Measurements from ENCODE around the gene AVEN. TPM values are rescaled to one million over a fixed set of nuclear protein-coding genes. Genes with fewer than 3 reads are reported as not detected.

Gene AVEN
- total and polyA plus RNA-seq, 2 of the 4 experiments (the other 2 are of a cell fraction) = 9.1 to 17.6 TPM

GRCh38 chr15:33903661-33904060 lies 135.3 kb downstream of the AVEN start:
- Histone ChIP-seq H3K9me3 (ENCODE audit: control insufficient read depth, insufficient read depth, low read length) (no peaks in the 10 kb centered on the region), H3K27ac (ENCODE audit: insufficient read depth, low read length) (no peak overlapping the region), H2BK5ac (ENCODE audit: low read depth, low read length, poor library complexity, severe bottlenecking) (no peak overlapping the region), H4K8ac (ENCODE audit: low read depth in 2 of 2, low read length in 2 of 2) (no peak overlapping the region), H2AK9ac (replicated peaks; ENCODE audit: low read depth, low read length, poor library complexity) (no peak overlapping the region), H3K14ac (replicated peaks; ENCODE audit: low read depth, low read length) (no peak overlapping the region), H3K4me2 (ENCODE audit: low read depth, low read length) (no peak overlapping the region), H2BK15ac (ENCODE audit: low read depth, low read length) (no peak overlapping the region), H4K20me1 (ENCODE audit: insufficient read depth, low read length) (no peaks in the 10 kb centered on the region), H2BK20ac (ENCODE audit: low read depth, low read length) (no peak overlapping the region), H3K56ac (ENCODE audit: extremely low read depth, insufficient read depth, low read length) (no peak overlapping the region), H3K79me1 (ENCODE audit: low read depth in 1 of 2, low read length in 2 of 2) (peaks cover 4% of the 10 kb centered on the region in 2 experiments; a peak in 2 of 4 replicates), H3K18ac (ENCODE audit: low read depth, low read length) (no peak overlapping the region), H3K4ac (ENCODE audit: low read depth, low read length) (no peak overlapping the region), H3K36me3 (ENCODE audit: control insufficient read depth, insufficient read depth, low read length) (no peaks in the 10 kb centered on the region), H3K27me3 (ENCODE audit: control insufficient read depth, insufficient read depth, low read length) (no peaks in the 10 kb centered on the region), H3K23ac (ENCODE audit: low read depth, low read length) (no peak overlapping the region), H2BK120ac (ENCODE audit: low read depth, low read length) (no peak overlapping the region), H3K9me1 (ENCODE audit: insufficient read depth, low read length) (peaks cover 3% of the 10 kb centered on the region; the same call in 1 of the 2 replicates), H4K5ac (ENCODE audit: low read depth, low read length) (no peak overlapping the region), H3K4me3 (ENCODE audit: insufficient read depth, low read depth, low read length) (no peak overlapping the region), H2AK5ac (ENCODE audit: low read depth, low read length) (no peak overlapping the region), H2AFZ (replicated peaks; ENCODE audit: low read length, poor library complexity) (no peak overlapping the region), H3K9ac (ENCODE audit: low read depth, low read length) (no peak overlapping the region), H3K4me1 (ENCODE audit: control insufficient read depth, insufficient read depth, low read length) (peaks cover 5% of the 10 kb centered on the region; the same call in 1 of the 2 replicates), H4K91ac (ENCODE audit: insufficient read depth, low read depth, low read length) (no peak overlapping the region)
- dilution Hi-C loops (cut with HindIII; ENCODE audit: low sequenced_read_pairs, unreplicated experiment) = no loop called here
- BruUV-seq (replicated peaks) = no TSS peak
- ATAC-seq (ENCODE audit: low read depth) (no peak), DNase-seq (no peak)
- TF ChIP-seq RAD21 (IDR thresholded peaks at IDR 0.05; ENCODE audit: low read length) (no peak), MXI1 (IDR thresholded peaks at IDR 0.05; ENCODE audit: borderline replicate concordance, low read depth, low read length) (no peak), RCOR1 (IDR thresholded peaks at IDR 0.05; ENCODE audit: insufficient replicate concordance, low read length) (no peak), CHD1 (IDR thresholded peaks at IDR 0.05; ENCODE audit: low read depth, low read length) (no peak), CTCF (conservative IDR thresholded peaks at IDR 0.05; ENCODE audit: low read depth, low read length) (no peak), FOS (IDR thresholded peaks at IDR 0.05; ENCODE audit: low read depth, low read length) (no peak), POLR2A (IDR thresholded peaks at IDR 0.05; ENCODE audit: low read depth, low read length) (no peak), NFE2L2 (IDR thresholded peaks at IDR 0.05; ENCODE audit: low read depth, low read length) (no peak)
- no CpG with 5 or more reads among the region's 2 CpGs for WGBS, 2 experiments (ENCODE audit: extremely low coverage in 2 of 2, insufficient read length in 1 of 2)
- in situ Hi-C loops (cut with MboI; ENCODE audit: low sequenced_read_pairs) = no loop called here
- intact Hi-C loops (cut with micrococcal nuclease) = no loop called here
- ChIA-PET CTCF (no interaction called here), POLR2A (ENCODE audit: unreplicated experiment) (no interaction called here)

Data from IMR-90 (cell line).